ELR (cell line): ENCODE measurements around the gene XK.

Source experiments
- DNase-seq: peaks from one replicate; pipeline ENCODE4 v3.0.0-alpha.2; 2015; ENCODE audit warnings: low read depth

XK gene

DNA sequence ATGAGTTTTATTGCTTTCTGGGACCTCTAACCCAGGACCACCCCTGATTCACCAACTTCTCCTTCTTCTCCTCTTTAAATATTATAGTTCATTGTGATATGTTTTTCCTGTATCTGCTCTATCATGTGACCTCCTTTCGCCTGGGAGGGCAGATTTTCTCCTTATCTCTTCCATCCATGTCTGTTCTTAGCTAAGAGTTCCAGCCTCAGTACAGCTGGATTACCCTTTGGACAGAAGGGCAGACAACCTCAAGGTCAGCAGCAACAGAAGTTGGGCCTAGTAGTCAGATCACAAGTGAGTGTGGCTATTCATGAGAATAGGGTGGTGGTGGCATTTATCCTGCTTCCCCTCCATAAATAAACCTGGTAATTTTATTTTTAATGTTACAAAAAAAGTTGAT, 5.7 kb upstream of the XK start:
- no peak for DNase-seq

DNA sequence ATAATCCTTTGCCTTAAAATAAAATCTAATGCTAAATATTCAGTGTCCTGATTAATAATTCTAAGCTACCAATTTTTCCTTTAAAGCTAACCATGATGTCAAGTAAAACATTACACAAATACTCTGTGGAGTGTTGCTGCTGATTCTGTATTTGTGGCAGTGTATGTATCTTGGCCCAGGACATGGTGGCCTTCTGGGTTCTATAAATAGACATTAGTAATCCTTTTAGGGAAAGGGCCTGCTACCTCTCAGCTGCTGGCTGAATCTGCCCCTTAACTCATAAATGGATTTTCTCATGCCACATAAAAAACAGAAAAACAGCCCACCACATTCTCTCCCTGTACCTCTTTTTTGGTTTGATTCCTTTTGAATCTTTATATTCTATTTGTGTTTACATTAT, 1.2 kb upstream of the XK start:
- DNase-seq: no peak

DNA sequence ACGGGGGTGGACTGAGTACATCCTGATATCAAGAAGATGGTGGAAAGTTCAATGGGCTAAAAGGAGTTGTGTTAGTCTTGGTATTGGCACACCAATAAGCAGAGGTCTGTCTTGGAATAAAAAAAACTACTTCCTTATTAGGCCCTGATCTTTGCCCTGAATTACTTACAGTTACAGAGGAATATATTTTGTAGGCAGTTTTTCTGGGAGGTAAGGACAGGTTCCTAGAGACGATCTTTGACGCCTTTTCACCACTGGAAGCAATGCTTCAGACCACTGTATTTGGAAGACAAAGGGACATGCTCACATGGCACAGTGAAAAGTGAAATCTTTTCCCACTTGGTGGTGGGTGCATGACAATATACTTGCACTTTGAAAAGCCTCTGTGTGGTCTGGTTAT, 618 bp upstream of the XK start:
- DNase-seq: no peak

DNA sequence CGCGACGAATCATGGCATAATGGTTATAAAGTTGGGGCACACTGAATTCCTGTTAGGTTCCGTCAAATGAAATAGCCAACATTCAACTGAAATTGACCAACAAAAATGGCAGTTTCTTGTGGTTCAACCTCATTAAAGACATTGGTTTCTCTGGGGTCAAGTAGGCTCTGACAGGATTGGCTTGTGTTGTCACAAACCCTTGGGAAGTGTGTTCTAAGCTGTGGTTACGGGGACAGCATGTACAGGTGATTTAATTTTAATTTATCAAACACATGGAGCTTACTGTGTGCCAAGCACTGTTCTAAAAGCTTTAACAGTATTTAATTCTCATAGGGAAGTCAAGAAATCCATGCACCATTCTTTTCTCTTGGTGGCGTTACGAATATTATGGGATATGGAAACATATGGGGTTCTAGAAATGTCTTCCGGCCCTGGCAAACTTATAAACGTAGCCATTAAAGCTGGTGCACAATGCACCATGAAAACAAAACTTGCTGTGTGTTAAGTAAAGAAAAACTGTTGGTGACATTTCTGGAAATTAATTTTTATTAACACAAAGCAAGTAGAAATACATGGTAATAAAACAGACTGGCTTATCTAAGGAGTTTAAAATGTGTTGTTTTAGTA, 891 bp downstream of the XK start:
- no peak for DNase-seq

DNA sequence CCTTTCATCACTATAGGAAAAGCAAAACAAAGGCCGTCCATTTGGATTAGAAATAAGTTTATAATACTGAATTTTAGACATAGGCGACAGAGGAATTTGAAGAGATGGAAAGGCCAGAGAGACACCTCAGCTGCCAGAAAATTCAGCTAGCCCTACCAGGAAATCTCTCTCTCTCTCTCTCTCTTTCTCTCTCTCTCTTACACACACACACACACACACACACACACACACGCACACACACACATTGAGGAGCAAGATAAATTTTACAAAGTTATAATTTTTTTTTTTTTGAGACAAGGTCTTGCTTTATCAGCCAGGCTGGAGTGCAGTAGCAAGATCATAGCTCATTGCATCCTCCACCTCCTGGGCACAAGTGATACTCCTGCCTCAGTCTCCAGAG, 1.4 kb downstream of the XK start:
- DNase-seq: no peak

DNA sequence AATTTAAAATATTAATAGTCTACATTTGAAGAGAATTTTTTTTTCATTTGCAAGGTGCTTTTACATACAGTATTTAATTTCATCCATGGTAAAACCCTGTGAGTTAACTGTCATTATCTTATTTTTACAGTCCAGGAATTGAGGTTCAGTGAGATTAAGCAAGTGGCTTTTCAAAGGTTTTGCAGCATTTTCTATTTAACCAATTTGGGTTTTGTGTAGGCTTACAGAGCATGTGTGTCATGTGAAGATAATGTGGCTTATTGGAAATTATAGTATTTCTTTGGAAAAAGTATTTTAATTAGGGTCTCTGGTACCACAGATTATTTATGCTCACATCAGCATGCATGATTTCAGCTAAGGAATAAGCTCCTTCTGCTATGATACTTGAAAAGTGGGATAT, 4.5 kb downstream of the XK start:
- no peak for DNase-seq

DNA sequence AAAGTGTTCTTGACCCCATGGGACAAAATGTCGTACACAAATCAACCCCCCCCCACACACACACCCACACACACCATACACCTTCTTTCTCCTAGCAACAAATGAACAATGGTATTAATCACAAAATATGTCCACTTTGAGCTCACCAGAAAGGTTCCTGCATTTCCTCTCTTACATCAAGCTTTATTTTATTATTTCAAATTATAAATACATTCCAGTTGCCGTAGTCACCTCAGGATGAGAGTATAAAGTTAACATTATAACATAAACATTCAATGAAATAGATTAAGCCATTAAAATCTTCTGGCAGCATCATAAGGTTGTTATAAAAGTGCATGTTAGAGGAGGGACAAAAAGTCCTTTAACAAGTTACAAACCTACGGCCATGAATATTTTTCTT, 7.3 kb downstream of the XK start:
- peak; percentile 6 for DNase-seq

DNA sequence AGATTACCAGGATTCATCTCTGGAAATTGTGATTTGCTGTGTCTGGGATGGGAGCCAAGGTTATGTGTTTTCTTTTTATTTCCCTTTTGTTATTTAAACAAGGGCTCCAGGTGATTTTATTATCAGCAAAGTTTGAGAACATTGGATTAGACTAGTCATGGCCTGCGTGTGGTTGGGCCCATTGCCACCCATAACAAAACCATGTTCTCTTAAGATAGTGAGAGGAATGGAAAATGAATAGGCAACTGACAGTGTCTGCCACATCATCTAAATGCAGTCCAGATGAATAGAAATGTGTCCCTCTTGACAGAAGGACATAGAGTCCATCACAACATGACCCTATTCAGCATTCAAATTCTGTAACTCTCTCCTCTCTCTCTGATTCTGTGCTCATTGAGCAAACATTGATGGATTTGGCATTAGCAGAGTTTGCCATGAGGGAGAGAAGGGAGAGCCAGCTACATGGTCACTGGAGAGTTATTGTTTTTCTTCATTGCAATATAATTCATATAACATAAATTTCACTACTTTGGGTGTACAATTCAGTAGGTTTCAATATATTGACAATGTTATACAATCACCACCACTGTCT, 11.7 kb downstream of the XK start:
- DNase-seq: no peak

DNA sequence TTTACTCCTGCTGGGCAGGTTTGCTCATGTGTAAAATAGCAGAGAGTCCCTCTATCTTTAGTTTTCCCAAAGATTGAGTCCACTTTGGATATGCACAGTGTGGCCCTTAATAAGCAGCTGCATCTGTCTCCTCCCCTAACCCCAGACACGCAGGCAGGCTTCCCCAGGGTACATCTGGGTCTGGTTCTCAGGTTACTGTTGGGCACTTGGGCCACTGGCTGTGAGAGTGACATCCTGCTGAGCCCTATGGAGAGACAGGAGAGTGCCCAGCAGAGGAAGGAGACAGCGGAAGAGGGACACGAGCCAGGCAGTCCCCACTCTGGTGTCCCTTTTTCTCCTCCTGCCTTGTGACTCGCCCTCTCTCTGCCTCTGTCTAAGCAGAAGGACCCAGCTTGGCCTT, 16.0 kb downstream of the XK start:
- no peak for DNase-seq

DNA sequence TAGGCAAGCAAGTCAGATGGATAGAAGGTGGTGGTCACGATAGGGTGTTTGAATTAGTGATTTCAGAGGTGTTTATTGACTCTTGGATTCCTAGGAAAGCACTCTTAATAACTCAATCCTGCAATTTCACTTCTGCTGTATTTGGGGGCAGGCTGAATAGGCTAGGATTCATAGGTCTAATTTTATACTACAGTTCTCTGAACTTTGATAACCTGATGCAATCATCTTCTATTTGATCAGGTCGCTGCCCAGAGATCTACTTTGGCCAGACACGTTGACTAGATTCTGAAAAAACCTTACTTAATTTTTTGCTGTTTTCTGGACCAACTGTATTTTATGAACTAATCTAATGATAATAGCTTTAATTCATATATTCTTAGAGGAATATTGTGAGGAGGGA, 26.4 kb downstream of the XK start:
- no peak for DNase-seq

DNA sequence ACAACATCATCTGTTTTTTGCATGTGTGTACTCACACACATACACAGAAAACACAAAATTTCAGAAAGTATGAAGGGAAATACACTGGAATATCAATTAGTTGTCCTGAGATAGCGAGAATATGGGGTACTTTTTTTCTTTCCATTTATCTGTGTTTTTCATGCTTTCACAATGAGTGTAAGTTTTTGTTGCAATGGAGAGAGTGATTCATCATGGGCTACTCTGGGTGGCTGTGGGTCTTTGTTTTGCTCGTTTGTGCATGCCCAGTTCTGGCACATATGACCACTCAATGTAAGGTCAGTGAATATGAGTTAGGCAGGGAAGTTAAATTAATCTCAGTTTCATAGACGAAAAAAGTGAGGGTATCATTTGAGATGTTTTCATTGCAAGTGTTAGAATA, 26.9 kb downstream of the XK start:
- peak; percentile 0 for DNase-seq

DNA sequence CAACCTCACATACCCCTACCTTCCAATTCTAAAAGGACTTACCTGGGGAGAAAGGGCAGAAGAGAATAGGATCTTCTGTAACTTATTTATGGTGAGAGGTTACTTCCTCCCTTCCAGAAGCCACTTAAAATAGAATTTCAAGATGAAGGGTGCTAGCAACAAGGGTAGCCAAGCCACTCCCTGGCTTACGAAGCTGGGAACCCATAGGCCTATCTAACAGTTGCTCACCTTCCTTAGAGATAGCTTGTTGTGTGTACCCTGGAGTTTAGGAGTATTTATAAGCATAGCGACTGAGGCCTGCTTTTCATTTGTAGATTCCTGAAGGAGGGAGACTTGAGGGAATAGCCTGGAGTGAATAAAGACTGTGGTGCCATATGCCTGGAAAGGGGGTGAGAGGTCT, 28.9 kb downstream of the XK start:
- no peak for DNase-seq

DNA sequence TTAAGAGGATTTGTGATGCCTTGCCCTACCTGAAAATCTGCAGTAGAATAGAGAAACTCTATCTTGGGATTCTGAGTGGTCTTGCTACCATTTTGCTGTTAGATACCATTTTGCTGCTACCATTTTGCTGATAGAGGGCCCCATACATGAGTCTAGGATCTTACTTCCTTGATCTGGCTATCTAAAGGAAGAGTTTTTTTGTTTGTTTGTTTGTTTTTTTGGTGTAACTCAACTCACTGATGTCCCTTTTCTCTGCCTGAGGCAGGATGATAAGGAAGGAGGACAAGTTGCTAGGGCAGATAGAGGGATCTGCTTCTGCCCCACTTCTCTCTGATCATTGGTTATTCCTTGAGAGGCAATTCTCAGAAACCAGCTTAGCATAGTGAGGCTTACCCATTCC, 31.0 kb downstream of the XK start:
- DNase-seq: no peak

DNA sequence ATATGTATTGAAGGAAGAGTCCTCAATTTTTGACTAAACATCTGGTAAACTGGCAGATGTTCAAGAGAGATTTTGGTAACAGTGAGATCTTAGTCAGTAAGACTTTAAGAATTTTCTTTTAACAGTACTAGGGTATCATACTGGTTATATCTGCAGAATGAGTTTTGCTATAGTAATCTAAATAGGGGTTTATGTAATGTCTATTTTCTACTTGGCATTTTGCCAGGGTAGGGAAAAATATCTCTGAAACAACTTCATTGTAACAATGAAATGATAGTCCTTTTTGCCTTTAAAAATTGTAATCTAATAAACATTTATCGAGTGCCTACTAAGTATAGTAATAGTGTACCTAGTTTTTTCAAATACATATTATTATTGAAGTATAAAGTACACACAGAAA, 32.1 kb downstream of the XK start:
- DNase-seq: no peak

DNA sequence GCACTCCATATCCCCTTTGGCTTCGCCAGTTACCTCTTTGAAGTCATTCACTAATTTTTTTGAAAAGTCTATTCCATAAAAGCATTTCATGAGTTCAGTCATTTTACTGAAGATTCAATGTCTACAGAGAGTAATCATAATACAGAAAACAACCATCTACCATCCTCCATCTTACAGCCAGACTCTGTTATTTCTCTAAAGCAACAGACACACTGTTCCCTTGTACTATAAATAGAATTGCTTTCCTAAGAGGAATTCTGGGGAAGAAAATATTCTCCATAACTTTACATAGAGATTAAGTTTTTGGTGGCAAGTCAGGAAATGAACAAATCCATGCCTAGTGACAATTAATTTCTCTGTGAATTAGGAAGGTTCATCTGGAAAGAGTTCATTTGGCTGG, 37.0 kb downstream of the XK start:
- no peak for DNase-seq

DNA sequence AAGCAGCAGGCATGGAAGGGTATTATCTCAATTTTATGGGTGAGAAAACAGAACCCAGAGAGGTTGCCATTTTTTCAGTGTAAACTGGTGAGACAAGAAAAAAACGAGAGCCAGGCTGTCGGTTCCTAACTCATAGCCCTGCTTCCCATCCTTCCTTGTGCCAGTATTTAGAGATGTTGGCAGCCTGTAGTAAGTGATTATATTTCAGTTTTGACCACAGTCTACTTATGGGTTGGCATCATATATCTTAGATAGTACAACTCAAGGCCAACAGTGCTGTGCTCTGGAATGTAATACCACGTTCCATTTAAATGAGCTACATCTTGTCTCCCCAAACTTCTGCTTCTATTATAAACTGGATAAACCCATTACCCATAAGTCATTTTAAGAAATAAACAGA, 40.8 kb downstream of the XK start:
- DNase-seq: no peak

DNA sequence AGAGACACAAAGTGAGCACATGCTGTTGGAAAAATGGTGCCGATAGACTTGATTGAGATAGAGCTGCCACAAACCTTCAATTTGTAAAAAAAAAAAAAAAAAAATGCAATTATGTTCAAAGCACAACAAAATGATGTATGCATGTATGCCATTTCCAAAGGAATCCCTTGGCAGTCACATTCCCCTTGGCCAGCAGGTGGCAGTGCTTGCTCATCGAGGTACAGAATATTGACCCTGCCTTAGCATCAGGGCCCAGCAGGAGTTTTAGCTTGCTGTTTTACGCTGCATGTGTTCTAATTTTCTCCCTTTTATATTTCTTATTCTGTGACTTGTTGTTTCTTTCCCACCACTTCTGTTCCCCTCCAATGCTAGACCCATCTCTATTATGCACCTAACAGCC, 59.8 kb downstream of the XK start:
- peak; percentile 60 for DNase-seq

DNA sequence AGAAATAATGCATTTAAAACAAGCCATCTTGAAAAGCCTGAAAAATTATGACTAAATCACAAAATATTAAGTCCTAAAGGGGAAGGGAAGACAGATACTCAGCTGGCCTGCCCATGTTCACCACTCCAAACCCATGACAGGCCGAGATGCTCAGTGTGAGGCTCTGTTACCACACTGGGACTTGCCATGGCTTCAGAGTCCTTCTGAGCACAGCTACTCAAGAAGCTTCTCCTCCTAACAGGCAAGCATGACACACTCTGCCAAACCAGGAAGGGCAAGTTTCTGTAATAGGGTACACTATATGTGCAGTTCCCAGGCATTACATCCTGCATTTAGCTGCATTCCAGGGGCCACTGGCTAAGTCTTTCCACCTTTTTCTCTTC, 60.2 kb downstream of the XK start:
- DNase-seq: no peak

DNA sequence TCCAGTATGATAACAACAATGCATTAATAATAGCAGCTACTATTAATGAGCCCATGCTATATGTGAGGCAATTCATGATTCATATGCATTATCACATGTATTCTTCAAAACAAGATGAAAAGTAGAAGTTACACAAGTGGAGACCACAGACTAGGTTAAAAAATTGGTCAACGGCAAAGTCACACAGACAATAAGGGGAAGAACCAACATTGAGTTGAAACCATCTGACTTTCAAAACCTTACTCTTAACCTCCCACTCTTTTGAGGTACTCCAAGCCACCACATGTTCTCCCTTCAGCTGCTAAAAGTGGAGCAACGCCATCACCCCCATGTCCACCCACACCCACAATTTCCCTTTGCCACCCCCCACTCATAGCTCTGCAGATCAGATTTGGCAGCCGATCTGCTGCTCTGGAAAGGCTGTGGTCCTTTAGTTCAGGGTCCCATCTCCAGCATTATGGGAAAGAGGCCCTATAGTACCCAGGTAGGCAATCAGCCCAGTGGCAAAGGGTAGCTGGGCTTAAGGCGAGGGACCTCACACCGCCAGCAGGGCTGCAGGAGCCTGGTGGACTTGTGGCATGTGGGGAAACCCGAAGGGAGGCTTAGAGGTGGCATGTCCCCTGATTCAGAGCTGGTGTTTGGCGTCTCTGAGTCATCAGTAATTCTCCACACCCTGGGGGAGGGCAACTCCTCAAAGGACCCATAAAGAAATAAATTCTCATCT, 60.8 kb downstream of the XK start:
- peak; percentile 8 for DNase-seq

DNA sequence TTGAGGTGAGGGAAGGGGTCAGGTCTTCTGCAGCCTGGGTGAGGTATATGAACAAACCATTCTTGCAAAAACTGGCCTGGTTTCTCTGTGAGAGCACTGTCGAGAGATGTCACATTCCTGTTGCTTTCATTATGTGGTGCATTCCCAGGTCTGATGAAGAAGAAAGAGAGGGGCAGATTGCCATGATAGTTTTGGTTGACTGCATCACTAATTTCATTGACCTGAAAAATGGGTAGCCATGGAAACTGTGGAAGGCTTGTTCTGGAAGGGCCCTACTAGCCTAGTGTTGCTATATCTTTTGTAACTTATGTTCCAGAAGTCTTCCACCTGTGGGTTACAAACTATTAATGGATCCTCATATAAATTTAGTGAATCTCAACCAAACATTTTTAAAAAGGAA, 61.4 kb downstream of the XK start:
- DNase-seq: no peak

DNA sequence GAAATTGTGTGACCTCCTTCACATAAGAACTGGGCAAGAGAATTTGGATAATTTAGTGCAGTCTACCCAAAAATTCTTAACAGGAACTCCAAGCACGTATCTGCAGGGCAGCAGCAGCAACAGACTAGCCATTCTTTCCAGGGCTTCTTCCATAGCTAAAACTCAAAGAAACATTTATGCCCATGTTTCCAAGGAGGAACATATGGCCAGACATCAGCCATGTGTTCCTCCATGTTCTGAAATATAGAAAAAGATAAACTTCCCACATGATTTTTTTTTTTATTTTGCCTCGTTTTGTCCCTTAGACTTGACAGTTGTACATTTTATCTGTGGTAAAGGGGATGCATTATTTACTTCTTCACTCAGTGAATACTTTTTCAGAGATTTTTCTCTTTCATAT, 66.7 kb downstream of the XK start:
- DNase-seq: no peak

DNA sequence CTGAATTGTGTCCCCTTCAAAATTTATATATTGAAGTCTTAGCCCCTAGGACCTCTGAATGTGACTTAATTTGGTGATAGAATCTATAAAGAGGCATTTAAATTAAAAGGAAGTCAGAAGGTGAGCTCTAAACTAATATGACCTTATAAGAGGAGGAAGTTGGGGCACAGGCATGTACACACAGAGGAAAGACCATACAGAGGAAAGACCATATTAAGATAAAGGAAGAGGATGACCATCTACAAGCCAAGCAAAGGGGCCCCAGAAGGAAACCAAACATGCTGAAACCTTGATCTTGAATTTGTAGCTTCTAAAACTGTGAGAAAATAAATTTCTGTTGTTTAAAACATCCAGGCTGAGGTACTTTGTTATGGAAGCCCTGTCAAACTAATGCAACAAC, 67.3 kb downstream of the XK start:
- DNase-seq: no peak

DNA sequence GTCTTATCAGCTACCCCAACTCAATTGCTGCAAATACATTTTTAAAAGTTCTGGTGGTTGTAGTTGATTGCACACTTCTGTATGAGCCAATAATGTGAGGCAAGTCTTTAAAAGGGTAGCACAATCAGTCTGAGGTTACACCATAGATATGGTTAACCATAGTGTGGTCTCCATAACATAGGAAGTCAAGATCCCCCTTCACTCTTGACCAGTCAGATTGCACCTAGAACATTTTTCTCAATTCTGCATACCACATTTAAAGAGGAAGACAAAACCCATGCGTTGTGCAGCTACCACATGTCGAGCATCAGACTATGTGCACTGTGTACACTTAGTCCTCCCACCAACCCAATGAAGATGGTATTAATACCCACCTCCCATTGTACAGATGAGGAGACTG, 67.8 kb downstream of the XK start:
- DNase-seq: no peak

DNA sequence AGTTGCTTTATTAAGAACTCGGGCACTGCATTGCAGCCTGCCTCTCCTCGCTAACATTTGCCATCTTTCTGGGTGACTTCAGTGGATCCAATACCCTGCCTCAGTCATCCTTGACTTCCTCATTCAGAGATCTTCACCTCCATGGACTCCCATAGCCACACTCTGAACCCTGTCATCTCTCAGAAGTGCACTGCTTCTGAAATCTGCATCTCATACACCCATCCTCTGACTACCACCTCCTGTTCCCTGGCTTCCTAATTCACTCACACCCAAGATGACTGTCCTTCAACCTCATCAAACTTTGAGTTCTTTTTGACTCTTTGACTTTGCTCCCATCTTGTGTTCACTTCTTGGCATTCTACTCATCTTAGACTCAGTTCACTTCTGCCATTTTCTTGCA, 68.9 kb downstream of the XK start:
- DNase-seq: no peak
